H1 (cell line): ENCODE measurements around the gene RXRA. TPM values are rescaled to one million over a fixed set of nuclear protein-coding genes. Genes with fewer than 3 reads are reported as not detected.

ENCODE experiments used
- CTCF ChIA-PET: fragments of 300-600 bp; sonication (Branson Sonifier 250); formaldehyde crosslinking; loops from one replicate; lab custom pipeline; 2021; ENCODE audit not compliant: partially characterized antibody; lab: Charles Lee
- POLR2A ChIA-PET: fragments of 300-600 bp; sonication (Branson Sonifier 250); formaldehyde crosslinking; loops from one replicate; lab custom pipeline; 2021; ENCODE audit warnings: inconsistent platforms; ENCODE audit not compliant: partially characterized antibody; lab: Charles Lee
- DNase-seq, 2 experiments: peaks; one replicate each; pipeline versions ENCODE4 v3.0.0 to v3.0.0-alpha.2; 2010 to 2022; ENCODE audit warnings: low spot score in 2 of 2, low read depth in 1 of 2, mixed read lengths in 1 of 2
- FAIRE-seq: peaks from 2 replicates; lab custom pipeline; 2011; peaks lifted over from hg19 to GRCh38; lab: Jason Lieb, UNC
- H2AFZ ChIP-seq: 2 replicates; pipeline ENCODE4 v1.8.1; 2012; ENCODE audit warnings: low read length, inconsistent platforms
- H2AK5ac ChIP-seq: 2 replicates; pipeline ENCODE4 v1.6.1; 2013; ENCODE audit warnings: low read depth, low read length
- H2BK120ac ChIP-seq: replicated peaks from 2 replicates; pipeline ENCODE3; 2013; ENCODE audit warnings: low read depth, low read length, inconsistent platforms
- H2BK12ac ChIP-seq: 2 replicates; pipeline ENCODE4 v1.6.1; 2013; ENCODE audit warnings: low read depth, low read length
- H2BK15ac ChIP-seq: 2 replicates; pipeline ENCODE4 v1.6.1; 2013; ENCODE audit warnings: low read length
- H2BK20ac ChIP-seq: 2 replicates; pipeline ENCODE4 v1.6.1; 2013; ENCODE audit warnings: low read length
- H2BK5ac ChIP-seq: 2 replicates; pipeline ENCODE4 v1.6.1; 2013; ENCODE audit warnings: low read depth, low read length
- H3K14ac ChIP-seq: 2 replicates; pipeline ENCODE4 v1.6.1; 2013; ENCODE audit warnings: inconsistent platforms; ENCODE audit not compliant: insufficient read length
- H3K18ac ChIP-seq: 2 replicates; pipeline ENCODE4 v1.6.1; 2013; ENCODE audit warnings: low read length; ENCODE audit errors: extremely low read depth
- H3K23ac ChIP-seq: 2 replicates; pipeline ENCODE4 v1.6.1; 2013; ENCODE audit warnings: inconsistent platforms; ENCODE audit not compliant: insufficient read length
- H3K23me2 ChIP-seq: 2 replicates; pipeline ENCODE4 v1.6.1; 2013; ENCODE audit warnings: low read depth, low read length
- H3K27ac ChIP-seq: 2 replicates; pipeline ENCODE4 v1.6.1; 2011; ENCODE audit warnings: low read depth, low read length, inconsistent platforms
- H3K27me3 ChIP-seq, 4 experiments: replicated peaks in 1 of 4; 1 replicate in 1 of 4; 2 replicates in 3 of 4; pipeline versions ENCODE4 v1.6.1 to v1.8.1; 2011 to 2013; ENCODE audit warnings: low read length in 3 of 4, mild to moderate bottlenecking in 3 of 4, inconsistent platforms in 2 of 4, mixed read lengths in 2 of 4, moderate library complexity in 1 of 4; ENCODE audit not compliant: control insufficient read depth in 3 of 4, insufficient read depth in 3 of 4; ENCODE audit errors: extremely low read depth in 1 of 4
- H3K36me3 ChIP-seq, 4 experiments: 2 replicates each; pipeline versions ENCODE4 v1.6.1 to v1.8.1; 2011 to 2013; ENCODE audit warnings: mild to moderate bottlenecking in 4 of 4, low read length in 3 of 4, moderate library complexity in 2 of 4, control low read depth in 1 of 4, inconsistent platforms in 1 of 4; ENCODE audit not compliant: insufficient read depth in 4 of 4, control insufficient read depth in 2 of 4
- H3K4ac ChIP-seq: replicated peaks from 2 replicates; pipeline ENCODE3; 2013; ENCODE audit warnings: low read length, low read depth, mixed read lengths, inconsistent platforms; ENCODE audit not compliant: insufficient read length
- H3K4me1 ChIP-seq, 4 experiments: replicated peaks in 1 of 4; 1 replicate in 1 of 4; 2 replicates in 3 of 4; pipeline versions ENCODE4 v1.6.1 to v1.8.1; 2011 to 2013; ENCODE audit warnings: low read length in 3 of 4, inconsistent platforms in 2 of 4, mixed read lengths in 1 of 4; ENCODE audit not compliant: insufficient read depth in 4 of 4, control insufficient read depth in 3 of 4
- H3K4me2 ChIP-seq, 2 experiments: 2 replicates each; pipeline versions ENCODE4 v1.6.1 to v1.8.1; 2011 to 2013; ENCODE audit warnings: low read depth in 2 of 2, low read length in 2 of 2, control low read depth in 1 of 2, inconsistent platforms in 1 of 2, mild to moderate bottlenecking in 1 of 2; ENCODE audit not compliant: insufficient read depth in 1 of 2
- H3K4me3 ChIP-seq, 4 experiments: fragments of 200-600, 300-600 bp in 1 of 4; sonication (generic), shearing (Covaris generic), sonication (Bioruptor Twin) in 1 of 4; 2 replicates each; pipeline versions ENCODE4 v1.5.1 to v1.8.1; 2011 to 2016; ENCODE audit warnings: low read length in 4 of 4, low read depth in 3 of 4, control low read depth in 2 of 4, inconsistent platforms in 2 of 4, mild to moderate bottlenecking in 2 of 4, mixed read lengths in 1 of 4, moderate library complexity in 1 of 4; ENCODE audit not compliant: insufficient read depth in 2 of 4; ENCODE audit errors: extremely low read depth in 1 of 4
- H3K56ac ChIP-seq: replicated peaks from 2 replicates; pipeline ENCODE3; 2013; ENCODE audit warnings: low read depth, mild to moderate bottlenecking, mixed read lengths, low read length, inconsistent platforms; ENCODE audit not compliant: insufficient read length
- H3K79me1 ChIP-seq: 2 replicates; pipeline ENCODE4 v1.6.1; 2013; ENCODE audit warnings: low read depth, low read length, control low read depth
- H3K79me2 ChIP-seq, 2 experiments: 2 replicates each; pipeline versions ENCODE4 v1.6.1 to v1.8.1; 2012 to 2013; ENCODE audit warnings: low read length in 2 of 2, mild to moderate bottlenecking in 2 of 2, inconsistent platforms in 1 of 2; ENCODE audit not compliant: insufficient read depth in 2 of 2, control insufficient read depth in 1 of 2
- H3K9ac ChIP-seq, 4 experiments: replicated peaks in 1 of 4; 1 replicate in 1 of 4; 2 replicates in 3 of 4; pipeline versions ENCODE4 v1.6.1 to v1.8.1; 2011 to 2013; ENCODE audit warnings: low read depth in 3 of 4, low read length in 3 of 4, control low read depth in 2 of 4, mild to moderate bottlenecking in 2 of 4, moderate library complexity in 2 of 4, inconsistent platforms in 1 of 4; ENCODE audit errors: extremely low read depth in 1 of 4
- H3K9me3 ChIP-seq, 2 experiments: 2 replicates each; pipeline versions ENCODE4 v1.6.1 to v1.8.1; 2012 to 2013; ENCODE audit warnings: mild to moderate bottlenecking in 2 of 2, moderate library complexity in 2 of 2, control low read depth in 1 of 2, inconsistent platforms in 1 of 2, low read depth in 1 of 2, low read length in 1 of 2, mixed read lengths in 1 of 2; ENCODE audit not compliant: insufficient read depth in 2 of 2
- H4K20me1 ChIP-seq, 2 experiments: replicated peaks in 1 of 2; 2 replicates each; pipeline versions ENCODE3 to v1.8.1; 2011 to 2013; ENCODE audit warnings: inconsistent platforms in 2 of 2, low read length in 2 of 2, mild to moderate bottlenecking in 1 of 2; ENCODE audit not compliant: insufficient read depth in 2 of 2, control insufficient read depth in 1 of 2
- H4K5ac ChIP-seq: 2 replicates; pipeline ENCODE4 v1.6.1; 2013; ENCODE audit warnings: low read length, low read depth, mixed read lengths, inconsistent platforms; ENCODE audit not compliant: insufficient read length
- H4K8ac ChIP-seq: 2 replicates; pipeline ENCODE4 v1.8.0; 2013; ENCODE audit warnings: mild to moderate bottlenecking, moderate library complexity, low read length, inconsistent platforms; ENCODE audit not compliant: insufficient read depth; ENCODE audit errors: extremely low read depth
- H4K91ac ChIP-seq: replicated peaks from 2 replicates; pipeline ENCODE3; 2013; ENCODE audit warnings: low read length, mixed read lengths, inconsistent platforms; ENCODE audit not compliant: insufficient read length
- BRCA1 ChIP-seq: IDR thresholded peaks from 2 replicates; pipeline ENCODE4 v1.6.1; 2012; ENCODE audit warnings: low read depth, low read length, improper control_type of control experiment
- HDAC2 ChIP-seq, 2 experiments: fragments of 300-600 bp in 1 of 2; sonication (generic) in 1 of 2; IDR thresholded peaks; 2 replicates each; pipeline ENCODE4 v1.6.1; 2011 to 2012; ENCODE audit warnings: low read depth in 2 of 2, low read length in 2 of 2, mild to moderate bottlenecking in 2 of 2, moderate library complexity in 2 of 2, borderline replicate concordance in 1 of 2, inconsistent platforms in 1 of 2
- JUND ChIP-seq: IDR thresholded peaks from 2 replicates; pipeline ENCODE4 v1.6.1; 2011; ENCODE audit warnings: mild to moderate bottlenecking, improper control_type of control experiment, low read length
- KDM5A ChIP-seq: fragments of 200-600 bp; IDR thresholded peaks from 2 replicates; pipeline ENCODE4 v1.7.1; 2012; ENCODE audit warnings: mild to moderate bottlenecking, low read length, inconsistent platforms, mixed read lengths
- POLR2AphosphoS5 ChIP-seq: IDR thresholded peaks from 2 replicates; pipeline ENCODE4 v1.6.1; 2011; ENCODE audit warnings: low read depth, low read length
- RFX5 ChIP-seq: IDR thresholded peaks from 2 replicates; pipeline ENCODE4 v1.6.1; 2011; ENCODE audit warnings: low read depth, low read length, improper control_type of control experiment, borderline replicate concordance
- SUZ12 ChIP-seq: fragments of 200-600 bp; sonication (generic); IDR thresholded peaks from 2 replicates; pipeline ENCODE4 v1.6.1; 2012; ENCODE audit warnings: mild to moderate bottlenecking, inconsistent platforms, low read length, moderate library complexity, mixed read lengths
- WGBS, 2 experiments: shearing (Covaris generic) in 1 of 2; methylation state at CpG; one replicate each; pipeline versions ENCODE4 v1.1.6 to v1.1.7; 2013 to 2015; ENCODE audit warnings: low lambda C conversion rate in 2 of 2, mixed read lengths in 2 of 2, inconsistent platforms in 1 of 2, low coverage in 1 of 2, missing lambda C conversion rate in 1 of 2; ENCODE audit not compliant: insufficient replicate concordance in 2 of 2, insufficient coverage in 1 of 2, insufficient read length in 1 of 2; ENCODE audit errors: extremely low coverage in 1 of 2, missing lambda C conversion rate in 1 of 2; 5-methylcytosine and 5-hydroxymethylcytosine counted together
- polyA plus RNA-seq, 7 experiments: library from polyadenylated mRNA; depleted of rRNA in 3 of 7; stranded (reverse) in 5 of 7; unstranded in 2 of 7; fragments of >200 nt in 5 of 7; fragments of 200-250 nt in 2 of 7; gene quantifications; 1 replicate in 5 of 7; 2 replicates in 1 of 7; 4 replicates in 1 of 7; pipeline versions ENCODE4 v1.2.1 to v1.2.3, GENCODE V29; 2011 to 2013; ENCODE audit warnings: missing spikeins in 2 of 7, mixed read lengths in 2 of 7
- total RNA-seq: library from RNA; stranded (reverse); fragmentation: NEBNext Ultra II Directional; extraction: Animal tissue kit (Norgen Biotek cat#: 25700); gene quantifications from 2 replicates; pipeline ENCODE4 v1.2.1, GENCODE V29; 2021

Gene RXRA
- total and polyA plus RNA-seq, 2 of the 8 experiments (the other 6 are each of a cell fraction or from before 2014, with no cell fraction given), result 9.8 to 29.4 TPM

DNA sequence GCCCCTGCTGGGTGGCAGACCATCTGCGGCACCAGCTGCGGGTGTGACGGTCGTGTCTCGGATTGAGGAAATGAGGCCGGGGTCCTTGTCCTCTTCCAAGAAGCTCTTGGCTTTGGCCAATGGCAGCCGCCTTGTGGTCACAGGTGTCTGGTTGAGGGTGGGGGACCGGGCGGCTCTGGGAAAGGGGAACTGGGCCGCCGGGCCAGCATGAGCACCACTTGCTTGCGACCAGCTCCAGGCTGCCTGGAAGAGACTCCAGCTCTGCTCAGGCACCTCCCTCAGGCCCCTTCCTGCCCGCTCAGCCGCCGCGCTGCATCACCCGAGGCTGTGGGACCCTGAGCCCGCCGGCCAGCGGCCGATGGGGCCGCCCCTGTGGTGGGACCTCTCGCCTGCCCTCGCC lies 59.7 kb downstream of the RXRA start:
- Histone ChIP-seq H3K4me2 (no peak overlapping the region), H3K23me2 (no peaks in the 10 kb centered on the region; the same call in 1 of the 2 replicates), H3K9me3 (no peaks in the 10 kb centered on the region), H2BK20ac (no peak overlapping the region), H3K14ac (no peak overlapping the region), H3K79me1 (peaks cover 35% of the 10 kb centered on the region), H3K4me3 (no peak overlapping the region), H3K27ac (no peak overlapping the region), H4K91ac (no peak overlapping the region), H3K4me1 (no peaks in the 10 kb centered on the region; a peak in 1 of 7 replicates), H3K9ac (no peak overlapping the region), H3K18ac (no peak overlapping the region), H2BK120ac (no peak overlapping the region), H2BK15ac (no peak overlapping the region), H4K5ac (no peak overlapping the region), H4K20me1 (peaks cover 9 to 19% of the 10 kb centered on the region in 2 experiments), H4K8ac (peak overlapping the region; percentile 85), H2BK12ac (no peak overlapping the region; the same call in 1 of the 2 replicates), H2BK5ac (no peak overlapping the region), H2AFZ (no peak overlapping the region), H3K79me2 (peaks cover 0 to 33% of the 10 kb centered on the region in 2 experiments; a peak in 1 of 4 replicates), H3K56ac (no peak overlapping the region), H3K27me3 (no peaks in the 10 kb centered on the region), H2AK5ac (no peak overlapping the region), H3K4ac (no peak overlapping the region), H3K36me3 (no peaks in the 10 kb centered on the region), H3K23ac (no peak overlapping the region)
- ChIA-PET POLR2A (no interaction called here), CTCF (interaction anchor here (0.9 to 3.1 kb wide), 3 partner anchors 12 to 215 kb away, joined by 3 to 11 read pairs (median 4); no protein-coding TSS in a partner anchor)
- FAIRE-seq (no peak), DNase-seq (no peak)
- WGBS, 2 experiments, result 83% methylated on average over 21 of the region's 24 CpGs; no CpG with 5 or more reads in 1 of the 2 experiments
- no peak for TF ChIP-seq HDAC2 (IDR thresholded peaks at IDR 0.05; ENCODE audit: borderline replicate concordance in 1 of 2, low read depth in 2 of 2, low read length in 2 of 2)
- TF ChIP-seq BRCA1, result no peak
- TF ChIP-seq POLR2AphosphoS5, result no peak
- TF ChIP-seq SUZ12, result no peak
- TF ChIP-seq RFX5, result no peak
- no peak for TF ChIP-seq KDM5A
- no peak for TF ChIP-seq JUND
